Adrenal gland (tissue), 12 donors: ENCODE results near the gene CYB5A. TPM values are rescaled to one million over a fixed set of nuclear protein-coding genes. Genes with fewer than 3 reads are reported as not detected.
"Not testable (repeated sequence)": the region's sequence is repeated elsewhere in the genome, so short reads cannot be mapped to it uniquely, and the experiment has no call there.

Experiments used
- DNase-seq, 7 donors: peaks; one replicate each; pipeline ENCODE4 v3.0.0-alpha.2; 2019 to 2020
- H3K27ac ChIP-seq, 5 donors: fragments of 200-600 bp; sonication (generic) in 4 of 5; 1 replicate in 3 of 5; 2 replicates in 2 of 5; pipeline versions ENCODE4 v1.5.1 to v1.8.0; 2016 to 2020; ENCODE audit warnings: mild to moderate bottlenecking in 1 of 5
- H3K27me3 ChIP-seq: fragments of 200-600 bp; 2 replicates; pipeline ENCODE4 v1.8.0; 2021
- H3K36me3 ChIP-seq, 2 donors: fragments of 200-600 bp; replicated peaks in 1 of 2; 1 replicate in 1 of 2; 2 replicates in 1 of 2; pipeline versions ENCODE4 v1.5.1 to v1.8.0; 2018 to 2022
- H3K4me1 ChIP-seq, 2 donors: fragments of 200-600 bp; replicated peaks in 1 of 2; 1 replicate in 1 of 2; 2 replicates in 1 of 2; pipeline versions ENCODE4 v1.5.1 to v1.8.0; 2018 to 2021
- H3K4me3 ChIP-seq, 4 donors: fragments of 200-600 bp; sonication (generic) in 3 of 4; one replicate each; pipeline ENCODE4 v1.5.1; 2016 to 2018
- H3K9me3 ChIP-seq, 3 donors: fragments of 200-600 bp; sonication (generic) in 1 of 3; replicated peaks in 1 of 3; 1 replicate in 2 of 3; 2 replicates in 1 of 3; pipeline versions ENCODE4 v1.5.1 to v1.8.0; 2016 to 2021
- CTCF ChIP-seq, 6 experiments: fragments of 450-650 bp in 4 of 6; fragments of 200-600 bp in 2 of 6; sonication (generic) in 1 of 6; IDR thresholded peaks; 1 replicate in 5 of 6; 2 replicates in 1 of 6; pipeline versions ENCODE4 v1.5.1 to v1.8.0; 2016 to 2021; ENCODE audit warnings: antibody characterized with exemption in 6 of 6, mild to moderate bottlenecking in 2 of 6, moderate library complexity in 1 of 6
- POLR2A ChIP-seq, 2 donors: fragments of 450-650 bp; IDR thresholded peaks; one replicate each; pipeline ENCODE4 v1.6.1; 2017; ENCODE audit warnings: antibody characterized with exemption in 2 of 2, mild to moderate bottlenecking in 2 of 2, moderate library complexity in 1 of 2
- WGBS, 4 donors: extraction: QIAGEN DNeasy Blood & Tissue Kit in 2 of 4; methylation state at CpG; one replicate each; pipeline versions ENCODE4 v1.1.5 to v1.1.7; 2013 to 2017; 5-methylcytosine and 5-hydroxymethylcytosine counted together
- intact Hi-C, 2 donors: fragments of 100-400 bp; cut with DNase I; formaldehyde crosslinking; loops; one replicate each; pipeline versions ENCODE4 v1.14.1 to v1.15.0; 2022 to 2023
- polyA plus RNA-seq, 3 donors: library from polyadenylated mRNA; stranded (reverse); fragments of 200-250 nt in 2 of 3; fragments of 350-450 nt in 1 of 3; fragmentation: Illumina TruSeq in 1 of 3; extraction: RNeasy Lipid Tissue Mini Kit (QIAGEN cat#74804) in 1 of 3; gene quantifications; one replicate each; pipeline ENCODE4 v1.2.3, GENCODE V29; 2013 to 2014
- total RNA-seq, 9 donors: library from RNA; depleted of rRNA in 4 of 9; stranded (reverse); fragments of >200 nt in 4 of 9; fragments of 120-200 nt in 1 of 9; fragmentation: NEBNext Ultra II Directional in 1 of 9; extraction: Animal tissue kit (Norgen Biotek cat#: 25700) in 1 of 9; gene quantifications; one replicate each; pipeline versions ENCODE4 v1.1.0 to v1.2.4, GENCODE V29; 2013 to 2023
- donor health status: healthy with polysubstance abuse.
- donor health status: Bipolar disorder and iron deficiency.
- donor health status: DM: yes; HTN: yes; CAD: no.
- donor health status: DM: no; HTN: no; CAD: no.
- donor health status: DM: no; HTN: no; CAD: no.
- donor health status: DM: yes; HTN: yes; CAD: no.

Gene CYB5A
- total and polyA plus RNA-seq, 12 donors: 62.0 to 286 (median 130) TPM

- intact Hi-C loops: no loop called here
- H3K9me3 ChIP-seq: no peaks in the 10 kb centered on the region
Observed at GRCh38 chr18:74329688-74330205, 38.0 kb upstream of the CYB5A start.

GRCh38 chr18:74328206-74328605, 36.4 kb upstream of the CYB5A start:
- Histone ChIP-seq H3K4me3 (no peak overlapping the region), H3K27me3 (no peaks in the 10 kb centered on the region), H3K36me3 (no peaks in the 10 kb centered on the region), H3K4me1 (no peaks in the 10 kb centered on the region), H3K9me3 (no peaks in the 10 kb centered on the region), H3K27ac (no peak overlapping the region)
- no peak for DNase-seq
- 82 to 93% (median 84%) methylated on average over 2 of the region's 2 CpGs for WGBS, 4 donors
- no peak for TF ChIP-seq CTCF (IDR thresholded peaks at IDR 0.05)
- TF ChIP-seq POLR2A (IDR thresholded peaks at IDR 0.05): no peak
- intact Hi-C loops: no loop called here

More at GRCh38 chr18:74329688-74330205, 38.0 kb upstream of the CYB5A start:
- TF ChIP-seq CTCF (IDR thresholded peaks at IDR 0.05) (no peak), POLR2A (IDR thresholded peaks at IDR 0.05) (no peak)
- 55 to 85% (median 63%) methylated on average over 1 of the region's 1 CpG for WGBS, 4 donors
- no peaks in the 10 kb centered on the region for H3K27me3 ChIP-seq
- no peaks in the 10 kb centered on the region for H3K36me3 ChIP-seq
- DNase-seq: no peak
- H3K4me3 ChIP-seq: no peak overlapping the region
- H3K27ac ChIP-seq: no peak overlapping the region
- H3K4me1 ChIP-seq: no peaks in the 10 kb centered on the region

GRCh38 chr18:74326791-74327190, 35.0 kb upstream of the CYB5A start:
- H3K27ac ChIP-seq, H3K4me3 ChIP-seq, H3K27me3 ChIP-seq, H3K9me3 ChIP-seq, H3K36me3 ChIP-seq, DNase-seq, H3K4me1 ChIP-seq, intact Hi-C loops: not testable (repeated sequence)
- WGBS, 4 donors: 89 to 95% (median 91%) methylated on average over 3 of the region's 3 CpGs

- no peak overlapping the region for H3K4me3 ChIP-seq
- TF ChIP-seq CTCF (IDR thresholded peaks at IDR 0.05) (no peak), POLR2A (IDR thresholded peaks at IDR 0.05) (no peak)
- DNase-seq: no peak
- H3K4me1 ChIP-seq: no peaks in the 10 kb centered on the region
- intact Hi-C loops: no loop called here
- no peaks in the 10 kb centered on the region for H3K36me3 ChIP-seq
- WGBS, 4 donors: 54 to 70% (median 64%) methylated on average over 2 of the region's 2 CpGs
- H3K9me3 ChIP-seq: no peaks in the 10 kb centered on the region
- no peak overlapping the region for H3K27ac ChIP-seq
- H3K27me3 ChIP-seq: no peaks in the 10 kb centered on the region
Observed at GRCh38 chr18:74326231-74326630, 34.5 kb upstream of the CYB5A start.
